NCI-H524 (cell line): ENCODE data around the gene DUSP9.
A peak's percentile ranks its signal among the peaks of the same experiment; 100 is the strongest.
"Not testable (repeated sequence)": the region's sequence is repeated elsewhere in the genome, so short reads cannot be mapped to it uniquely, and the experiment has no call there.

Source experiments
- DNase-seq, 2 experiments: peaks; one replicate each; lab custom pipeline; 2025; lab: John Stamatoyannopoulos, UW

DUSP9 gene

GRCh38 chrX:153646620-153647373, at the start of gene DUSP9:
Gene DUSP9 (plus strand): TSS chrX:153647203. CDS start chrX:153647954, 751 bp downstream.
- DNase-seq: peak in 1 of 2 experiments; percentile 55

GRCh38 chrX:153598541-153599191, 48.3 kb upstream of the DUSP9 start, which contains the start of gene CCNQ:
Gene CCNQ (minus strand): TSS chrX:153599139. CDS start chrX:153599073, 66 bp downstream.
- DNase-seq: no peak

GRCh38 chrX:153599192-153600031, 47.6 kb upstream of the DUSP9 start:
- peak; percentile 82 to 93 for DNase-seq

- peak in 1 of 2 experiments; percentile 35 for DNase-seq
These were observed 47.0 kb upstream of the DUSP9 start for GRCh38 chrX:153600032-153600373.

- DNase-seq: no peak
These were observed 46.1 kb upstream of the DUSP9 start for GRCh38 chrX:153600921-153601320.

DNA sequence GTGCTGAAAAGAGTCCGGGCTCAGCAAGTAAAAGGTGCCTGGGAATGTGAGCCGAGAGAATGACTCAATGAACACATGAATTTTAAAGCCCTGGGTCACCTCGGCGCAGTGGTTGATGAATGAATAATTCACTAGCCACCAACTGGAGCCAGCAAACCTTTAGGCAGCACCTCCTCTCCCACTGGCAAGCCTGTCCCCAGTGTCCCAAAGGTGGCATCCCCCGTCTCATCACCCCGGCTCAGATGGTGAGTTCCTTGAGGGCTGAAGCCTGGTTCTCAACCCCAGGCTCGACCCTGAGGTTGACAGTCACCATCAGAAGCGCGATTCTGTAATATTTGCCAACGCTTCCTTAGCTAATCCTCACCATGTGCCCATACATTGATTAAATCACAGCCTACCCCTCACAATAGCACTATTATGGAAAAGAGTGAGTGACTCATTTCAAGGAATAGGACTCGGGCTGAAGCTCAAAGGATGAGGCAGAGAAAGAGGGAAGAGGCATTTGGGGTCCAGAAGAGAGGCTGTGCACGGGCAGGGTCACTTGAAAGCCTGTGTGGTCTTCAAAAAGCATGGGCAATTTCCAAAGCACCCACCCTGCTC, 45.4 kb upstream of the DUSP9 start:
- no peak for DNase-seq

- no peak for DNase-seq
These were observed 44.4 kb upstream of the DUSP9 start for GRCh38 chrX:153602601-153603000.

DNA sequence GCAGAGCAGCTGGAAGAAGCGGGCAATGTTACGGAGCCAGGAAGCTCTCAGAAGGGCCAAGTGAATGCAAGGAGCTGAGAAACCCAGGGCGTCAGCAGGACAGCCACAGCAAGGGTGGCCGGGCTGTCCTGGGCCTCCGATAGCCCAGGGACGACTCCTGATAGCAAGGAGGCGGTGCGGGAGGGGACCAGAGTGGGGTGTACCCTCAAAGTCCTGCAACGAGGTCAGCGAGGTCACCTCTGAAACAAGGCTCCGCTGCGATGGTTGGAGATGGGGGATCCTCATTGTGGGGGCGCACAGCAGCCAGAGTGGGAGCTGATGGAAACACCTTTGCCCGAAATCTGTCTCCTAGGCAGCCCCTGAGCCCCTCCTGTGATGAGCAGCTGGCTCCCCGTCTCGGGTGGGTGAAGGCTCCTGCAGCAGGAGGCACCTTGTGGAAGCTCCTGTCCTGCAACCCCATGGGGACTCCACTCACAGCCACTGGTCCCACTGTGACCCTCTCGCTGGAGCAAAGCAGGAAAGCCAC, 43.8 kb upstream of the DUSP9 start:
- DNase-seq: no peak

- not testable (repeated sequence) for DNase-seq
These were observed 42.2 kb upstream of the DUSP9 start for GRCh38 chrX:153604666-153605380.

DNA sequence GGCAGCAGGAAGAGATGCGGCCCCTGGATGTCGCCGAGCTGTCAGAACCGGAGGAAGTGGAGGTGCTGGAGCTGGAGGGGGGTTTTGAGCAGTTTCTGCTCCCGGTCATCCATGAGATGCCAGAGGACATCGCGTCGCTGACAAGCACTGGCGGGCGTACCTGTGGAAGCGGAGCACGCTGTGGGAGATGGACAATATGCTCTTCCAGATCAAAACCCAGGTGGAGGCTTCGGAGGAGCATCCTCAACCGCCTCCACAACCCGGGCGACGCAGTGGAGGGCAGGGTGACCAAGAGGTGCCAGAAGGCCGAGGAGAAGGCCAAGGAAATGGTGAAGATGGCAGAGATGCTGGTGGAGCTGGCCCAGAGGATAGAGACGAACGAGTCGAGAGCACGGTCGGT, 40.5 kb upstream of the DUSP9 start:
- no peak for DNase-seq

- no peak for DNase-seq
These were observed 38.6 kb upstream of the DUSP9 start for GRCh38 chrX:153608376-153608775.

DNA sequence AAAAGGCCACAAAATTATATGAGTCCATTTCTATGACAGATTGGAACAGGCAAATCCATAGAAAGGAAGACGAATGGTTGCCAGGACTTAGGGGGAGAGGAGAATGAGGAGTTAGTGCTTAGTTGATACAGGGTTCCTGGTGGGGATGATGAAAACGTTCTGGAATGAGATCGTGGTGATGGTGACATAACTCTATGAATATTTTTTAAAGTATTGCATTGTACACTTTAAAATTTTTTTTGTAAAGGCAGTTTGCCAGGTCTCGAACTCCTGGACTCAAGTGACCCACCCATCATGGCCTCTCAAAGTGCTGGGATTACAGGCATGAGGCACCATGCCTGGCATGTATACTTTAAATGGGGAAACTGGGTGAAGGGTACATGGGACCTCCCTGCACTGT, 38.2 kb upstream of the DUSP9 start:
- no peak for DNase-seq

- DNase-seq: peak; percentile 74 to 87
These were observed 36.8 kb upstream of the DUSP9 start for GRCh38 chrX:153609917-153610835.

- DNase-seq: no peak
These were observed 36.2 kb upstream of the DUSP9 start for GRCh38 chrX:153610836-153611213.

GRCh38 chrX:153611298-153612095, 35.5 kb upstream of the DUSP9 start:
- no peak for DNase-seq

DNA sequence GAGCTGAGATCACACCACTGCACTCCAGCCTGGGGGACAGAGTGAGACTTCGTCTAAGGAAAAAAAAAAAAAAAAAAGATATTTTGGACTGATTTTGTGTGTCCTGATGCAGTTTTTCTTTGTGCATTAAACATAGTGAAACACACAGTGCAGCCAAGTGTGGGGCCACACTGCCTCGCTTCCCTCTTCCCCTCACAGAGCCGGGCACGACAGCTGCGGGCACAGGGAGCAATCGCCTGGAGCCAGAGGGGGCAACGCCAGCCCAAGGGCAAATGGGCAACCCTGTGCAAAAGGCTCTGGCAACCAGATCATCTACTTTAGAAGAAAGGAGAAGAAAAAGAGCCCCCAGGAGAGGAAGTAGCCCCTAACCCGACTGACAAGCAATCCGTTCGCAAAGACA, 34.6 kb upstream of the DUSP9 start:
- DNase-seq: no peak

DNA sequence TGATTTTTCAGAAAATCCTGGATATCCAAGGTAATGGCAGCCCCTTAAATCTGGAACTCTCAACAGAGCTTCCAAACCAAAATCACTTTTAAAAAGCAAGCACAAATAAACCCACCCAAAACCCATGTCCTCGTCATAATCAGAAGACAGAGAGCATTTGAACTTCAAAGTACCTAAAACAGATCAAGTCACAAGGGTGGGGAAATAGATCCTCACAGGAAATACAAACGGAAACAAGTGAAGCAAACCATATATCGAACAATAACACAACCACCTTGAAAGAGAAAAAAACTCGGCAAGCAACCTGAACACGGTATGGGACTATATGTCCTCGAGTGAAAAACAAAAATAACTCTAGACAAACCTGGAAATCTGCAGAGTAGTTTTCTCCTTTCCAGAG, 32.2 kb upstream of the DUSP9 start:
- DNase-seq: no peak

DNA sequence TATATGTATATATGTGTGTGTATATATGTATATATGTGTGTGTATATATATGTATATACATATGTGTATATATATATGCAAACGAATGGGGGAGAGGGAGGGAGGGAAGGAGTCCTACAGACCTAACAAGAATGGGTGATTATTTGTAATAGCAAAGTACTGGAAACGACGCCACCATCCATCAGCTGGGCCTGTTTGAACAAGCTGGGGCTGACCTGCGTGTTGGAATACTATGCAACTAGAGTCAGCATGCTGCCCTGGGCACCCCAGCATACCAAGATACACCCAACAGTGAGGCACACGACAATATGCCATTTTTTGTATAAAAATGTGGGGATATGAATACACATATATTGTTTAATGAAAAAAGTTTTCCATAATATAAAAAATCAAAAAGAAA, 26.4 kb upstream of the DUSP9 start:
- DNase-seq: no peak

DNA sequence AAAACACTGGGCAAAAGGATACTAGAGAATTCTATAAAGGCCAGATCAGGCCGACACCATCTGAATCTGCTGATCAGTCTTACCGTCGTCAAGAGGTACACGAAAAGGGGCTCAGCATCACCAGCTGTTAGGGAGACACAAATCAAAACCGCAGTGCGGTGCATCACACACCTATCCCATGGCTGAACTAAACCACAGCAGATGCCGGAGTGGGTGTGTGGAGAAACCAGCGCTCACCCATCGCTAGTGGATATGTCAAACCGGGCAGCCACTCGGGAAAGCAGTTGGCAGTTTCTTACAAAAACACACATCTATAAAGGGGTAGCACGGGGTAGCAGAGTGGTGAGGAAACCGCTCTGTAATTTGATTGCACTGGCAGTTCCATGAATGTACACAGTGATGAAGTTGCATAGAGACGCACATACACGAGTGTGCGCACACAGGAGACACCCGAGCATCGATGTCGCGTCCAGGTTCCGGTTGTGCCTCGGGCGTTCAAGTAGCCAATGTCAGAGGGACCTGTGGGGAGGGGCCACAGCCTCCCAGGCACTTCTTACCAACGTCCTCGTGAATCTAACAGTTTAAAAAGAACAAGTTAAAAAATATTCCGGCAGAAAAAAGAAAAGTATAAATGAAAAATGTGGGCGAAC, 24.9 kb upstream of the DUSP9 start:
- no peak for DNase-seq
